Right atrium auricular region (tissue), 2 donors: ENCODE measurements around the gene NHS. TPM values are rescaled to one million over a fixed set of nuclear protein-coding genes. Genes with fewer than 3 reads are reported as not detected.

Experiments
- DNase-seq: peaks from one replicate; pipeline ENCODE4 v3.0.0-alpha.2; 2019; ENCODE audit warnings: low spot score
- H3K27ac ChIP-seq, 2 donors: fragments of 200-600 bp; sonication (generic); 1 replicate in 1 of 2; 2 replicates in 1 of 2; pipeline ENCODE4 v1.5.1; 2016 to 2019
- H3K27me3 ChIP-seq, 2 donors: fragments of 200-600 bp; sonication (generic); one replicate each; pipeline versions ENCODE4 v1.5.1 to v1.6.0; 2017 to 2019
- H3K36me3 ChIP-seq: fragments of 200-600 bp; sonication (generic); one replicate; pipeline ENCODE4 v1.5.1; 2016
- H3K4me1 ChIP-seq, 2 donors: fragments of 200-600 bp; sonication (generic); one replicate each; pipeline versions ENCODE4 v1.5.1 to v1.6.0; 2017 to 2019
- H3K4me3 ChIP-seq, 2 donors: fragments of 200-600 bp; sonication (generic); 1 replicate in 1 of 2; 2 replicates in 1 of 2; pipeline ENCODE4 v1.5.1; 2017 to 2019; ENCODE audit warnings: mild to moderate bottlenecking in 1 of 2, moderate library complexity in 1 of 2
- H3K9me3 ChIP-seq, 2 donors: fragments of 200-600 bp; sonication (generic); one replicate each; pipeline ENCODE4 v1.5.1; 2019
- CTCF ChIP-seq, 2 donors: fragments of 200-600 bp; sonication (generic); IDR thresholded peaks; one replicate each; pipeline ENCODE4 v1.5.1; 2019; ENCODE audit warnings: antibody characterized with exemption in 2 of 2
- total RNA-seq, 2 donors: library from RNA; depleted of rRNA; stranded (reverse); fragments of >200 nt; gene quantifications; one replicate each; pipeline ENCODE4 v1.1.0, GENCODE V29; 2016

NHS gene
- total RNA-seq, 2 donors from 2014 or later: 0.59 to 2.0 TPM

GRCh38 chrX:17525762-17526555 is 151.0 kb downstream of the NHS start:
- TF ChIP-seq CTCF (IDR thresholded peaks at IDR 0.05): no peak
- no peaks in the 10 kb centered on the region for H3K27me3 ChIP-seq
- no peak overlapping the region for H3K4me3 ChIP-seq
- no peaks in the 10 kb centered on the region for H3K36me3 ChIP-seq
- peaks cover 0 to 19% of the 10 kb centered on the region in 2 donors for H3K4me1 ChIP-seq
- H3K27ac ChIP-seq: no peak overlapping the region
- no peak for DNase-seq
- no peaks in the 10 kb centered on the region for H3K9me3 ChIP-seq

- Histone ChIP-seq H3K27ac (peak overlapping the region in 1 of 2 donors; percentile 11), H3K9me3 (no peaks in the 10 kb centered on the region), H3K36me3 (no peaks in the 10 kb centered on the region), H3K27me3 (no peaks in the 10 kb centered on the region), H3K4me1 (peaks cover 0 to 12% of the 10 kb centered on the region in 2 donors), H3K4me3 (no peak overlapping the region)
- no peak for DNase-seq
- no peak for TF ChIP-seq CTCF (IDR thresholded peaks at IDR 0.05)
Observed at GRCh38 chrX:17527135-17527701, 152.2 kb downstream of the NHS start.

- no peak for DNase-seq
- no peaks in the 10 kb centered on the region for H3K9me3 ChIP-seq
- no peak overlapping the region for H3K27ac ChIP-seq
- H3K4me3 ChIP-seq: no peak overlapping the region
- H3K4me1 ChIP-seq: peaks cover 0 to 12% of the 10 kb centered on the region in 2 donors
- TF ChIP-seq CTCF (IDR thresholded peaks at IDR 0.05): no peak
- H3K36me3 ChIP-seq: no peaks in the 10 kb centered on the region
- H3K27me3 ChIP-seq: no peaks in the 10 kb centered on the region
Observed at GRCh38 chrX:17527922-17528321, 152.9 kb downstream of the NHS start.

- H3K9me3 ChIP-seq: no peaks in the 10 kb centered on the region
Observed at GRCh38 chrX:17529151-17529745, 154.2 kb downstream of the NHS start.

GRCh38 chrX:17531500-17531899 is 156.5 kb downstream of the NHS start:
- H3K36me3 ChIP-seq: no peaks in the 10 kb centered on the region
- no peak overlapping the region for H3K4me3 ChIP-seq
- DNase-seq: no peak
- H3K9me3 ChIP-seq: no peaks in the 10 kb centered on the region
- H3K27me3 ChIP-seq: no peaks in the 10 kb centered on the region
- TF ChIP-seq CTCF (IDR thresholded peaks at IDR 0.05): no peak
- H3K4me1 ChIP-seq: peaks cover 0 to 12% of the 10 kb centered on the region in 2 donors
- H3K27ac ChIP-seq: no peak overlapping the region

More at GRCh38 chrX:17529151-17529745, 154.2 kb downstream of the NHS start:
- no peak for TF ChIP-seq CTCF (IDR thresholded peaks at IDR 0.05)
- Histone ChIP-seq H3K36me3 (no peaks in the 10 kb centered on the region), H3K4me1 (peaks cover 0 to 12% of the 10 kb centered on the region in 2 donors), H3K4me3 (no peak overlapping the region), H3K27ac (no peak overlapping the region), H3K27me3 (no peaks in the 10 kb centered on the region)
- DNase-seq: no peak
